GM21528 (cell line): ENCODE measurements around the gene STPG3.

Experiments
- ATAC-seq: cut with Tn5 transposase; IDR thresholded peaks from one replicate; pipeline ENCODE4 v1.9.1; 2021; ENCODE audit warnings: mild to moderate bottlenecking, moderate library complexity; ENCODE audit not compliant: unreplicated experiment, low FRiP score

STPG3 gene

GRCh38 chr9:137278061-137278701, 27.1 kb downstream of the STPG3 start:
- peak; percentile 10 for ATAC-seq

- ATAC-seq: no peak
Observed at GRCh38 chr9:137278721-137279711, 27.9 kb downstream of the STPG3 start.

- no peak for ATAC-seq
Observed at GRCh38 chr9:137279741-137280473, 28.8 kb downstream of the STPG3 start.

- no peak for ATAC-seq
Observed at GRCh38 chr9:137280474-137281344, 29.6 kb downstream of the STPG3 start.

GRCh38 chr9:137281345-137282116, 30.4 kb downstream of the STPG3 start:
- no peak for ATAC-seq

GRCh38 chr9:137286975-137287383, 35.9 kb downstream of the STPG3 start:
- no peak for ATAC-seq

GRCh38 chr9:137293094-137293481, 42.0 kb downstream of the STPG3 start:
- ATAC-seq: no peak

- ATAC-seq: no peak
Observed at GRCh38 chr9:137293482-137294090, 42.5 kb downstream of the STPG3 start.

- no peak for ATAC-seq
Observed at GRCh38 chr9:137294091-137294680, 43.1 kb downstream of the STPG3 start.

- no peak for ATAC-seq
Observed at GRCh38 chr9:137294681-137295237, 43.7 kb downstream of the STPG3 start.

GRCh38 chr9:137295238-137295811, 44.2 kb downstream of the STPG3 start:
- no peak for ATAC-seq

GRCh38 chr9:137295849-137296669, 45.0 kb downstream of the STPG3 start:
- ATAC-seq: no peak

GRCh38 chr9:137296670-137297664, 45.9 kb downstream of the STPG3 start:
- ATAC-seq: no peak

GRCh38 chr9:137297966-137298365, 46.9 kb downstream of the STPG3 start:
- ATAC-seq: no peak

GRCh38 chr9:137298401-137299202, 47.5 kb downstream of the STPG3 start:
- no peak for ATAC-seq
